Duodenal mucosa (tissue), 2 donors: ENCODE results near the gene DCXR.

Experiments
- H3K27ac ChIP-seq: one replicate; pipeline ENCODE4 v1.7.0; 2013; ENCODE audit warnings: low read depth, low read length
- H3K27me3 ChIP-seq, 2 donors: one replicate each; pipeline ENCODE4 v1.7.0; 2013; ENCODE audit warnings: low read length in 2 of 2, control low read depth in 1 of 2; ENCODE audit not compliant: insufficient read depth in 2 of 2, control insufficient read depth in 1 of 2
- H3K36me3 ChIP-seq, 2 donors: one replicate each; pipeline ENCODE4 v1.7.0; 2013; ENCODE audit warnings: low read length in 2 of 2, control low read depth in 1 of 2; ENCODE audit not compliant: insufficient read depth in 2 of 2, control insufficient read depth in 1 of 2
- H3K4me1 ChIP-seq, 2 donors: one replicate each; pipeline ENCODE4 v1.7.0; 2013; ENCODE audit warnings: low read length in 2 of 2, control low read depth in 1 of 2; ENCODE audit not compliant: insufficient read depth in 2 of 2, control insufficient read depth in 1 of 2
- H3K4me3 ChIP-seq, 2 donors: one replicate each; pipeline ENCODE4 v1.7.0; 2013; ENCODE audit warnings: low read length in 2 of 2, low read depth in 1 of 2
- H3K9ac ChIP-seq, 2 donors: one replicate each; pipeline ENCODE4 v1.7.0; 2013; ENCODE audit warnings: low read length in 2 of 2, low read depth in 1 of 2
- H3K9me3 ChIP-seq, 2 donors: one replicate each; pipeline ENCODE4 v1.7.0; 2013; ENCODE audit warnings: low read length in 2 of 2, control low read depth in 1 of 2; ENCODE audit not compliant: control insufficient read depth in 1 of 2

DCXR gene

GRCh38 chr17:81996757-81997441, 40.6 kb downstream of the DCXR start:
- Histone ChIP-seq H3K9ac (no peak overlapping the region), H3K36me3 (peaks cover 4 to 18% of the 10 kb centered on the region in 2 donors), H3K9me3 (no peaks in the 10 kb centered on the region), H3K27ac (no peak overlapping the region), H3K27me3 (no peaks in the 10 kb centered on the region), H3K4me1 (peaks cover 22 to 29% of the 10 kb centered on the region in 2 donors), H3K4me3 (no peak overlapping the region)

GRCh38 chr17:81996232-81996756, 41.2 kb downstream of the DCXR start:
- H3K4me3 ChIP-seq: no peak overlapping the region
- H3K9ac ChIP-seq: no peak overlapping the region
- H3K4me1 ChIP-seq: peaks cover 23 to 34% of the 10 kb centered on the region in 2 donors
- no peak overlapping the region for H3K27ac ChIP-seq
- H3K36me3 ChIP-seq: peaks cover 4 to 18% of the 10 kb centered on the region in 2 donors
- no peaks in the 10 kb centered on the region for H3K9me3 ChIP-seq
- H3K27me3 ChIP-seq: no peaks in the 10 kb centered on the region

- H3K4me1 ChIP-seq: peaks cover 27 to 35% of the 10 kb centered on the region in 2 donors
- H3K27ac ChIP-seq: no peak overlapping the region
- no peaks in the 10 kb centered on the region for H3K27me3 ChIP-seq
- H3K36me3 ChIP-seq: peaks cover 4 to 18% of the 10 kb centered on the region in 2 donors
- no peaks in the 10 kb centered on the region for H3K9me3 ChIP-seq
- no peak overlapping the region for H3K4me3 ChIP-seq
- H3K9ac ChIP-seq: no peak overlapping the region
Observed at GRCh38 chr17:81995463-81996231, 41.9 kb downstream of the DCXR start.

- no peak overlapping the region for H3K4me3 ChIP-seq
- H3K27me3 ChIP-seq: no peaks in the 10 kb centered on the region
- H3K27ac ChIP-seq: no peak overlapping the region
- H3K9ac ChIP-seq: no peak overlapping the region
- peaks cover 21 to 28% of the 10 kb centered on the region in 2 donors for H3K4me1 ChIP-seq
- H3K36me3 ChIP-seq: peaks cover 4 to 18% of the 10 kb centered on the region in 2 donors
- H3K9me3 ChIP-seq: no peaks in the 10 kb centered on the region
Observed at GRCh38 chr17:81994593-81995462, 42.7 kb downstream of the DCXR start.

- Histone ChIP-seq H3K27ac (no peak overlapping the region), H3K36me3 (peaks cover 4 to 18% of the 10 kb centered on the region in 2 donors), H3K9me3 (no peaks in the 10 kb centered on the region), H3K9ac (no peak overlapping the region), H3K4me1 (peaks cover 20 to 24% of the 10 kb centered on the region in 2 donors), H3K4me3 (no peak overlapping the region), H3K27me3 (no peaks in the 10 kb centered on the region)
Observed at GRCh38 chr17:81993729-81994592, 43.5 kb downstream of the DCXR start.

GRCh38 chr17:81992306-81993102, 45.0 kb downstream of the DCXR start:
- Histone ChIP-seq H3K36me3 (peaks cover 4 to 21% of the 10 kb centered on the region in 2 donors), H3K9ac (peak overlapping the region in 1 of 2 donors; percentile 10), H3K27ac (no peak overlapping the region), H3K9me3 (no peaks in the 10 kb centered on the region), H3K27me3 (no peaks in the 10 kb centered on the region), H3K4me1 (peaks cover 20 to 24% of the 10 kb centered on the region in 2 donors), H3K4me3 (peak overlapping the region in 1 of 2 donors; percentile 35)

- H3K9me3 ChIP-seq: no peaks in the 10 kb centered on the region
- H3K27ac ChIP-seq: peak overlapping the region; percentile 36
- H3K36me3 ChIP-seq: peaks cover 6 to 23% of the 10 kb centered on the region in 2 donors
- H3K4me1 ChIP-seq: peaks cover 20 to 24% of the 10 kb centered on the region in 2 donors
- H3K9ac ChIP-seq: peak overlapping the region; percentile 6 to 30
- no peaks in the 10 kb centered on the region for H3K27me3 ChIP-seq
- H3K4me3 ChIP-seq: peak overlapping the region; percentile 28 to 35
Observed at GRCh38 chr17:81991684-81992305, 45.7 kb downstream of the DCXR start.

GRCh38 chr17:81990836-81991683, 46.4 kb downstream of the DCXR start:
- Histone ChIP-seq H3K27ac (peak overlapping the region; percentile 36), H3K9me3 (no peaks in the 10 kb centered on the region), H3K4me3 (peak overlapping the region in 1 of 2 donors; percentile 28), H3K27me3 (no peaks in the 10 kb centered on the region), H3K4me1 (peaks cover 20 to 24% of the 10 kb centered on the region in 2 donors), H3K36me3 (peaks cover 9 to 28% of the 10 kb centered on the region in 2 donors), H3K9ac (peak overlapping the region; percentile 6 to 30)
